Activated CD8-positive, alpha-beta memory T cell treated with anti-CD3 and anti-CD28 coated beads for 24 hours (primary cell): ENCODE results near the gene SELENOM.
"Not testable (repeated sequence)": the region's sequence is repeated elsewhere in the genome, so short reads cannot be mapped to it uniquely, and the experiment has no call there.

ENCODE experiments used
- DNase-seq: peaks from one replicate; pipeline ENCODE4 v3.0.0-alpha.2; 2020

SELENOM gene

GRCh38 chr22:31089160-31090100, 17.9 kb downstream of the SELENOM start:
- DNase-seq = peak; percentile 72

GRCh38 chr22:31088233-31088986, 19.0 kb downstream of the SELENOM start:
- no peak for DNase-seq

GRCh38 chr22:31087744-31088215, 19.6 kb downstream of the SELENOM start:
- DNase-seq = no peak

GRCh38 chr22:31086703-31087330, 20.6 kb downstream of the SELENOM start:
- DNase-seq = no peak

GRCh38 chr22:31085928-31086327, 21.4 kb downstream of the SELENOM start:
- DNase-seq = no peak

- DNase-seq = no peak
Observed at GRCh38 chr22:31085493-31085824, 21.9 kb downstream of the SELENOM start.

GRCh38 chr22:31084811-31085492, 22.4 kb downstream of the SELENOM start:
- DNase-seq = peak; percentile 95

GRCh38 chr22:31083923-31084810, 23.2 kb downstream of the SELENOM start:
- no peak for DNase-seq

GRCh38 chr22:31083377-31083768, 24.0 kb downstream of the SELENOM start:
- no peak for DNase-seq

GRCh38 chr22:31082606-31083376, 24.6 kb downstream of the SELENOM start:
- DNase-seq = peak; percentile 80

GRCh38 chr22:31081963-31082605, 25.3 kb downstream of the SELENOM start:
- DNase-seq = peak; percentile 65

- DNase-seq = peak; percentile 96
Observed at GRCh38 chr22:31080848-31081649, 26.3 kb downstream of the SELENOM start, which contains the start of gene SMTN. Gene SMTN (plus strand): TSS chr22:31081318. CDS start chr22:31083259, 1,941 bp downstream.

- no peak for DNase-seq
Observed at GRCh38 chr22:31080164-31080847, 27.1 kb downstream of the SELENOM start.

GRCh38 chr22:31079095-31079642, 28.2 kb downstream of the SELENOM start:
- no peak for DNase-seq

- DNase-seq = not testable (repeated sequence)
Observed at GRCh38 chr22:31078389-31078788, 29.0 kb downstream of the SELENOM start.

GRCh38 chr22:31077681-31078080, 29.7 kb downstream of the SELENOM start:
- no peak for DNase-seq

GRCh38 chr22:31075961-31076360, 31.4 kb downstream of the SELENOM start:
- DNase-seq = no peak

GRCh38 chr22:31073545-31074145, 33.7 kb downstream of the SELENOM start:
- not testable (repeated sequence) for DNase-seq
